Hepatocyte (in vitro differentiated cells): ENCODE results near the gene CACNA1C.

Source experiments
- CTCF ChIP-seq: fragments of 200-600 bp; sonication (generic); IDR thresholded peaks from 2 replicates; pipeline ENCODE4 v1.5.1; 2016; ENCODE audit warnings: antibody characterized with exemption, mild to moderate bottlenecking; ENCODE audit not compliant: poor library complexity
- EZH2 ChIP-seq: fragments of 200-600 bp; sonication (generic); IDR thresholded peaks from 2 replicates; pipeline ENCODE4 v1.6.1; 2016; ENCODE audit warnings: antibody characterized with exemption, mild to moderate bottlenecking, borderline replicate concordance
- EZH2phosphoT487 ChIP-seq: fragments of 200-600 bp; sonication (generic); IDR thresholded peaks from one replicate; pipeline ENCODE4 v1.6.1; 2018; ENCODE audit warnings: antibody characterized with exemption, mild to moderate bottlenecking, low read depth, moderate library complexity; ENCODE audit not compliant: unreplicated experiment, severe bottlenecking

- no peak for TF ChIP-seq CTCF
- no peak for TF ChIP-seq EZH2
- no peak for TF ChIP-seq EZH2phosphoT487
Measured at GRCh38 chr12:2494486-2495192, 441.9 kb downstream of the CACNA1C start.
